Endothelial cell of umbilical vein (primary cell): ENCODE measurements around the gene RPL31. TPM values are rescaled to one million over a fixed set of nuclear protein-coding genes. Genes with fewer than 3 reads are reported as not detected.

Experiments
- BruUV-seq: library from RNA; stranded (reverse); fragments of 400-500 nt; replicated peaks from 2 replicates; lab custom pipeline; 2021; lab: Mats Ljungman, UMichigan
- CTCF ChIA-PET: fragments of 300-600, 350-600 bp; sonication (Branson Sonifier 250); formaldehyde crosslinking; loops from one replicate; lab custom pipeline; 2021; ENCODE audit warnings: antibody characterized with exemption, inconsistent platforms; lab: Charles Lee
- POLR2A ChIA-PET: fragments of 300-600, 350-600 bp; sonication (Branson Sonifier 250); formaldehyde crosslinking; loops from one replicate; lab custom pipeline; 2021; ENCODE audit warnings: antibody characterized with exemption, inconsistent platforms; lab: Charles Lee
- DNase-seq: peaks from one replicate; pipeline ENCODE4 v3.0.0-alpha.2; 2011; ENCODE audit warnings: low read depth, low spot score
- FAIRE-seq: peaks from 2 replicates; lab custom pipeline; 2011; peaks lifted over from hg19 to GRCh38; lab: Jason Lieb, UNC
- H2AFZ ChIP-seq: 2 replicates; pipeline ENCODE4 v1.6.0; 2012; ENCODE audit warnings: low read depth, low read length, control low read depth, inconsistent platforms
- H3K27ac ChIP-seq: 2 replicates; pipeline ENCODE4 v1.5.1; 2011; ENCODE audit warnings: low read depth, mild to moderate bottlenecking, control low read depth, low read length, moderate library complexity; ENCODE audit not compliant: insufficient read depth
- H3K27me3 ChIP-seq, 2 experiments: 2 replicates each; pipeline versions ENCODE4 v1.6.0 to v1.6.1; 2011; ENCODE audit warnings: low read length in 2 of 2, mixed read lengths in 1 of 2; ENCODE audit not compliant: control insufficient read depth in 2 of 2, insufficient read depth in 2 of 2
- H3K36me3 ChIP-seq, 2 experiments: 2 replicates in 1 of 2; 3 replicates in 1 of 2; pipeline ENCODE4 v1.5.1; 2011; ENCODE audit warnings: low read length in 2 of 2, mild to moderate bottlenecking in 1 of 2, moderate library complexity in 1 of 2; ENCODE audit not compliant: control insufficient read depth in 2 of 2, insufficient read depth in 2 of 2; ENCODE audit errors: extremely low read depth in 1 of 2
- H3K4me1 ChIP-seq: 3 replicates; pipeline ENCODE4 v1.5.1; 2011; ENCODE audit warnings: mild to moderate bottlenecking, low read length; ENCODE audit not compliant: control insufficient read depth, insufficient read depth; ENCODE audit errors: extremely low read depth
- H3K4me2 ChIP-seq: 2 replicates; pipeline ENCODE4 v1.6.1; 2011; ENCODE audit warnings: low read length, control low read depth, mixed read lengths; ENCODE audit not compliant: insufficient read depth
- H3K4me3 ChIP-seq, 3 experiments: fragments of 200-600 bp in 1 of 3; sonication (generic), shearing (Covaris generic) in 1 of 3; replicated peaks in 1 of 3; 2 replicates each; pipeline ENCODE4 v1.5.1; 2011 to 2016; ENCODE audit warnings: control low read depth in 3 of 3, low read length in 3 of 3, mild to moderate bottlenecking in 2 of 3, inconsistent platforms in 1 of 3, low read depth in 1 of 3, moderate library complexity in 1 of 3; ENCODE audit not compliant: insufficient read depth in 1 of 3
- H3K79me2 ChIP-seq: 2 replicates; pipeline ENCODE4 v1.6.0; 2012; ENCODE audit warnings: low read length, inconsistent platforms; ENCODE audit not compliant: control insufficient read depth, insufficient read depth
- H3K9ac ChIP-seq: replicated peaks from 2 replicates; pipeline ENCODE3; 2011; ENCODE audit warnings: low read length, control low read depth; ENCODE audit not compliant: insufficient read depth; ENCODE audit errors: extremely low read depth
- H3K9me1 ChIP-seq: replicated peaks from 3 replicates; pipeline ENCODE4 v1.6.0; 2011; ENCODE audit warnings: mild to moderate bottlenecking, low read length; ENCODE audit not compliant: control insufficient read depth, insufficient read depth; ENCODE audit errors: extremely low read depth
- H3K9me3 ChIP-seq: replicated peaks from 2 replicates; pipeline ENCODE4 v1.5.1; 2012; ENCODE audit warnings: low read length, inconsistent platforms; ENCODE audit not compliant: control insufficient read depth, insufficient read depth
- H4K20me1 ChIP-seq: replicated peaks from 2 replicates; pipeline ENCODE3; 2011; ENCODE audit warnings: mild to moderate bottlenecking, low read length; ENCODE audit not compliant: control insufficient read depth, insufficient read depth; ENCODE audit errors: extremely low read depth
- CTCF ChIP-seq, 2 donors: IDR thresholded peaks; 1 replicate in 1 of 2; 2 replicates in 1 of 2; pipeline ENCODE4 v1.5.1; 2011; ENCODE audit warnings: low read length in 2 of 2, mild to moderate bottlenecking in 2 of 2, moderate library complexity in 2 of 2, control low read depth in 1 of 2, inconsistent platforms in 1 of 2, low read depth in 1 of 2; ENCODE audit not compliant: insufficient read depth in 1 of 2; ENCODE audit errors: extremely low read depth in 1 of 2
- EZH2 ChIP-seq: IDR thresholded peaks from 2 replicates; pipeline ENCODE4 v1.6.1; 2012; ENCODE audit warnings: borderline replicate concordance, low read depth, mild to moderate bottlenecking, moderate library complexity, low read length, inconsistent platforms; ENCODE audit not compliant: severe bottlenecking
- FOS ChIP-seq: IDR thresholded peaks from 2 replicates; pipeline ENCODE4 v1.6.1; 2011; ENCODE audit warnings: mild to moderate bottlenecking, low read length, moderate library complexity, borderline replicate concordance; ENCODE audit not compliant: insufficient read depth
- GATA2 ChIP-seq: IDR thresholded peaks from 2 replicates; pipeline ENCODE4 v1.7.0; 2011; ENCODE audit warnings: low read depth, mild to moderate bottlenecking, moderate library complexity, mixed read lengths, low read length; ENCODE audit not compliant: insufficient read length, insufficient read depth
- JUN ChIP-seq: IDR thresholded peaks from 2 replicates; pipeline ENCODE4 v1.6.1; 2011; ENCODE audit warnings: borderline replicate concordance, low read depth; ENCODE audit not compliant: insufficient read length, insufficient read depth
- MAX ChIP-seq: IDR thresholded peaks from 2 replicates; pipeline ENCODE4 v1.6.1; 2011; ENCODE audit not compliant: insufficient read depth, insufficient read length
- MYC ChIP-seq: IDR thresholded peaks from one replicate; pipeline ENCODE4 v1.6.1; 2011; ENCODE audit warnings: mild to moderate bottlenecking, low read depth, low read length
- POLR2A ChIP-seq: IDR thresholded peaks from 2 replicates; pipeline ENCODE4 v1.6.1; 2012; ENCODE audit warnings: low read depth, mild to moderate bottlenecking, control low read depth, low read length
- POLR2AphosphoS5 ChIP-seq: IDR thresholded peaks from 2 replicates; pipeline ENCODE4 v1.6.1; 2012; ENCODE audit warnings: low read depth, mild to moderate bottlenecking, control low read depth, low read length, moderate library complexity; ENCODE audit not compliant: insufficient read depth
- dilution Hi-C: fragments of 300-500 bp; cut with MboI; formaldehyde crosslinking; loops from one replicate; pipeline ENCODE4 v1.15.0; 2019; ENCODE audit warnings: low sequenced_read_pairs; ENCODE audit not compliant: extremely low pct_ligation_motif_present
- intact Hi-C: fragments of 100-400 bp; cut with micrococcal nuclease; formaldehyde crosslinking; loops from one replicate; pipeline ENCODE4 v1.10.0; 2022
- polyA plus RNA-seq, 4 experiments: library from polyadenylated mRNA; depleted of rRNA in 3 of 4; stranded (reverse) in 3 of 4; unstranded in 1 of 4; fragments of >200 nt; gene quantifications; 2 replicates each; pipeline versions ENCODE4 v1.2.1 to v1.2.3, GENCODE V29; 2011 to 2012; ENCODE audit warnings: missing spikeins in 1 of 4
- total RNA-seq: library from RNA; stranded (reverse); gene quantifications from 2 replicates; pipeline ENCODE4 v1.2.3, GENCODE V29; 2021

RPL31 gene
- total and polyA plus RNA-seq, 2 donors (not counting 3 experiments of a cell fraction or from before 2014, with no cell fraction given): 1,137 to 1,355 TPM

- Histone ChIP-seq H2AFZ (no peak overlapping the region), H3K4me2 (no peak overlapping the region), H3K4me1 (no peaks in the 10 kb centered on the region), H4K20me1 (no peaks in the 10 kb centered on the region), H3K9me3 (no peaks in the 10 kb centered on the region), H3K9ac (no peak overlapping the region), H3K36me3 (peaks cover 3 to 34% of the 10 kb centered on the region in 2 experiments), H3K79me2 (no peaks in the 10 kb centered on the region), H3K9me1 (no peaks in the 10 kb centered on the region), H3K27ac (no peak overlapping the region), H3K4me3 (no peak overlapping the region), H3K27me3 (no peaks in the 10 kb centered on the region)
- FAIRE-seq (no peak), DNase-seq (no peak)
- ChIA-PET CTCF (no interaction called here), POLR2A (no interaction called here)
- BruUV-seq: no TSS peak
- TF ChIP-seq JUN (no peak), POLR2A (no peak), FOS (no peak), GATA2 (no peak), MAX (no peak), MYC (no peak), CTCF (IDR thresholded peaks at IDR 0.05; ENCODE audit: extremely low read depth in 1 of 2, insufficient read depth in 1 of 2, low read depth in 1 of 2, low read length in 2 of 2) (no peak), EZH2 (no peak), POLR2AphosphoS5 (no peak)
- intact Hi-C loops: no loop called here
- dilution Hi-C loops: no loop called here
These were observed 34.4 kb upstream of the RPL31 start for GRCh38 chr2:100967716-100968115.
